Right cardiac atrium (tissue), 5 donors: ENCODE results near the gene IGFN1. TPM values are rescaled to one million over a fixed set of nuclear protein-coding genes. Genes with fewer than 3 reads are reported as not detected.
A peak's percentile ranks its signal among the peaks of the same experiment; 100 is the strongest.

Experiments
- ATAC-seq, 2 donors: fragments of 200-7000 bp; cut with Tn5 transposase; one replicate each; pipeline versions ENCODE4 v1.8.0 to v1.9.1; 2020; ENCODE audit warnings: moderate library complexity in 2 of 2, mild to moderate bottlenecking in 1 of 2
- DNase-seq, 3 donors: peaks; one replicate each; pipeline ENCODE4 v3.0.0-alpha.2; 2020
- H3K27ac ChIP-seq: one replicate; pipeline ENCODE4 v1.5.1; 2013; ENCODE audit warnings: mild to moderate bottlenecking, low read length, control low read depth, moderate library complexity
- H3K27me3 ChIP-seq: one replicate; pipeline ENCODE4 v1.6.1; 2013; ENCODE audit not compliant: control insufficient read depth, insufficient read depth
- H3K4me1 ChIP-seq: one replicate; pipeline ENCODE4 v1.6.1; 2013; ENCODE audit warnings: low read length; ENCODE audit not compliant: control insufficient read depth, insufficient read depth
- H3K4me3 ChIP-seq: one replicate; pipeline ENCODE4 v1.5.1; 2013; ENCODE audit warnings: low read length, control low read depth
- H3K9me3 ChIP-seq: one replicate; pipeline ENCODE4 v1.6.1; 2013; ENCODE audit warnings: low read length; ENCODE audit not compliant: control insufficient read depth
- WGBS: extraction: QIAGEN DNeasy Blood & Tissue Kit; methylation state at CpG from one replicate; pipeline ENCODE4 v1.1.7; 2013; 5-methylcytosine and 5-hydroxymethylcytosine counted together
- intact Hi-C, 4 donors: fragments of 100-400 bp; cut with DNase I; formaldehyde crosslinking; loops; one replicate each; pipeline versions ENCODE4 v1.11.0 to v1.14.0; 2022 to 2023
- polyA plus RNA-seq: library from polyadenylated mRNA; stranded (reverse); fragments of 200-250 nt; gene quantifications from one replicate; pipeline ENCODE4 v1.2.3, GENCODE V29; 2013
- total RNA-seq, 4 donors: library from RNA; stranded (reverse); fragmentation: NEBNext Ultra II Directional; extraction: Animal tissue kit (Norgen Biotek cat#: 25700); gene quantifications; one replicate each; pipeline ENCODE4 v1.2.1, GENCODE V29; 2021
- donor health status: healthy with polysubstance abuse.
- donor health status: DM: no; HTN: yes; CAD: no.
- donor health status: DM: no; HTN: no; CAD: no.
- donor health status: DM: no; HTN: yes; CAD: no; lungs with severe emphysema.
- donor health status: DM: yes; HTN: yes; CAD: no.

IGFN1 gene
- total and polyA plus RNA-seq, 5 donors, result 0.14 to 1.6 (median 0.54) TPM

- intact Hi-C loops, result no loop called here
- Histone ChIP-seq H3K4me3 (no peak overlapping the region), H3K27ac (no peak overlapping the region), H3K27me3 (no peaks in the 10 kb centered on the region), H3K4me1 (no peaks in the 10 kb centered on the region), H3K9me3 (no peaks in the 10 kb centered on the region)
- ATAC-seq, result no peak
- no peak for DNase-seq
- 93% methylated on average over 10 of the region's 10 CpGs for WGBS
Measured at GRCh38 chr1:201218409-201218808, 27.8 kb downstream of the IGFN1 start.

- H3K4me1 ChIP-seq, result no peaks in the 10 kb centered on the region
- intact Hi-C loops, result loop anchor here in 2 of 4 donors (10.0 kb wide), 1 partner anchor 245 kb away; no protein-coding TSS in a partner anchor
- no peaks in the 10 kb centered on the region for H3K9me3 ChIP-seq
- no peak for ATAC-seq
- no peak overlapping the region for H3K4me3 ChIP-seq
- H3K27me3 ChIP-seq, result no peaks in the 10 kb centered on the region
- no peak for DNase-seq
- no peak overlapping the region for H3K27ac ChIP-seq
- 95% methylated on average over 7 of the region's 7 CpGs for WGBS
Measured at GRCh38 chr1:201219481-201220387, 29.1 kb downstream of the IGFN1 start.

GRCh38 chr1:201220388-201220715 lies 29.7 kb downstream of the IGFN1 start:
- Histone ChIP-seq H3K4me3 (no peak overlapping the region), H3K27ac (no peak overlapping the region), H3K9me3 (no peaks in the 10 kb centered on the region), H3K4me1 (no peaks in the 10 kb centered on the region), H3K27me3 (no peaks in the 10 kb centered on the region)
- intact Hi-C loops, result loop anchor here in 2 of 4 donors (10.0 kb wide), 1 partner anchor 246 kb away; no protein-coding TSS in a partner anchor
- 86% methylated on average over 1 of the region's 1 CpG for whole genome bisulfite sequencing
- ATAC-seq (no peak), DNase-seq (no peak)

GRCh38 chr1:201221201-201221846 lies 30.7 kb downstream of the IGFN1 start:
- H3K4me3 ChIP-seq, result no peak overlapping the region
- H3K4me1 ChIP-seq, result no peaks in the 10 kb centered on the region
- 77% methylated on average over 10 of the region's 10 CpGs for WGBS
- H3K27me3 ChIP-seq, result no peaks in the 10 kb centered on the region
- ATAC-seq (no peak), DNase-seq (no peak)
- intact Hi-C loops, result loop anchor here in 2 of 4 donors (10.0 kb wide), 1 partner anchor 247 kb away; no protein-coding TSS in a partner anchor
- no peak overlapping the region for H3K27ac ChIP-seq
- H3K9me3 ChIP-seq, result no peaks in the 10 kb centered on the region

- DNase-seq (no peak), ATAC-seq (no peak)
- 86% methylated on average over 6 of the region's 6 CpGs for WGBS
- no peaks in the 10 kb centered on the region for H3K9me3 ChIP-seq
- intact Hi-C loops, result loop anchor here in 2 of 4 donors (10.0 kb wide), 1 partner anchor 247 kb away; no protein-coding TSS in a partner anchor
- H3K4me1 ChIP-seq, result no peaks in the 10 kb centered on the region
- no peak overlapping the region for H3K4me3 ChIP-seq
- no peak overlapping the region for H3K27ac ChIP-seq
- no peaks in the 10 kb centered on the region for H3K27me3 ChIP-seq
Measured at GRCh38 chr1:201222125-201222524, 31.5 kb downstream of the IGFN1 start.

GRCh38 chr1:201223852-201224665 lies 33.4 kb downstream of the IGFN1 start:
- DNase-seq (no peak), ATAC-seq (no peak)
- 81% methylated on average over 17 of the region's 17 CpGs for WGBS
- intact Hi-C loops, result loop anchor here in 2 of 4 donors (10.0 kb wide), 1 partner anchor 249 kb away; no protein-coding TSS in a partner anchor
- H3K27me3 ChIP-seq, result no peaks in the 10 kb centered on the region
- no peaks in the 10 kb centered on the region for H3K9me3 ChIP-seq
- H3K4me1 ChIP-seq, result no peaks in the 10 kb centered on the region
- H3K4me3 ChIP-seq, result no peak overlapping the region
- no peak overlapping the region for H3K27ac ChIP-seq

GRCh38 chr1:201224666-201225370 lies 34.2 kb downstream of the IGFN1 start:
- no peaks in the 10 kb centered on the region for H3K27me3 ChIP-seq
- no peak for ATAC-seq
- WGBS, result 56% methylated on average over 7 of the region's 7 CpGs
- no peaks in the 10 kb centered on the region for H3K9me3 ChIP-seq
- no peak overlapping the region for H3K27ac ChIP-seq
- no peaks in the 10 kb centered on the region for H3K4me1 ChIP-seq
- intact Hi-C loops, result loop anchor here in 2 of 4 donors (10.0 kb wide), 1 partner anchor 250 kb away; no protein-coding TSS in a partner anchor
- peak in 1 of 3 donors; percentile 30 for DNase-seq
- H3K4me3 ChIP-seq, result no peak overlapping the region

GRCh38 chr1:201226178-201226514 lies 35.5 kb downstream of the IGFN1 start:
- WGBS, result 64% methylated on average over 7 of the region's 7 CpGs
- intact Hi-C loops, result loop anchor here in 2 of 4 donors (10.0 kb wide), 1 partner anchor 251 kb away; no protein-coding TSS in a partner anchor
- Histone ChIP-seq H3K27ac (no peak overlapping the region), H3K27me3 (no peaks in the 10 kb centered on the region), H3K4me3 (no peak overlapping the region), H3K4me1 (no peaks in the 10 kb centered on the region), H3K9me3 (no peaks in the 10 kb centered on the region)
- ATAC-seq (no peak), DNase-seq (no peak)

GRCh38 chr1:201226859-201227488 lies 36.4 kb downstream of the IGFN1 start:
- DNase-seq (peak in 1 of 3 donors; percentile 42), ATAC-seq (no peak)
- Histone ChIP-seq H3K27ac (no peak overlapping the region), H3K9me3 (no peaks in the 10 kb centered on the region), H3K4me1 (no peaks in the 10 kb centered on the region), H3K4me3 (no peak overlapping the region), H3K27me3 (no peaks in the 10 kb centered on the region)
- intact Hi-C loops, result loop anchor here in 2 of 4 donors (10.0 kb wide), 1 partner anchor 252 kb away; no protein-coding TSS in a partner anchor
- WGBS, result 90% methylated on average over 24 of the region's 24 CpGs
